Measurements from ENCODE around the gene L2HGDH.

Gene L2HGDH

DNA sequence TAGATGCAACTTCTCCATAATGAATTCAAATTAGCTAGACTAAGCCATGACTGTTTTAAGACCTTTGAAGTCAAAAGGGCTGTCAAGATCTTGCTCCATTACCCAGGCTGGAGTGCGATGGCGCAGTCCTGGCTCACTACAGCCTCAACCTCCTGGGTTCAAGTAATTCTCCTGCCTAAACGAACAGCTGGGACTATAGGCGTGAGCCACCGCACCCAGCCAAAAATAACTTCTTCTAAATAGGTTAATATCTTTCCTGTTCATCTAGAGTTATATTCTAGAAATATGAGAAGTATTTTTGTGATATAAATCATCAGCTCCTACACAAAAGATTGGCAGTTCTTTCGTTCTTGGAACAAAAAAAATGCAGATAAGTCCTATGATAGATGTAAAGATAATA lies 41.1 kb downstream of the L2HGDH start:
- no peaks in the 10 kb centered on the region for H3K9me2 ChIP-seq (ENCODE audit: low read depth, low read length)
- H3K4me1 ChIP-seq (ENCODE audit: insufficient read depth, low read length, severe bottlenecking) = no peaks in the 10 kb centered on the region
- H3F3A ChIP-seq (ENCODE audit: insufficient read depth, low read length) = no peaks in the 10 kb centered on the region
- TF ChIP-seq EZH2 (IDR thresholded peaks at IDR 0.05; ENCODE audit: borderline replicate concordance, low read length) = no peak
- TF ChIP-seq, protein P1, sequence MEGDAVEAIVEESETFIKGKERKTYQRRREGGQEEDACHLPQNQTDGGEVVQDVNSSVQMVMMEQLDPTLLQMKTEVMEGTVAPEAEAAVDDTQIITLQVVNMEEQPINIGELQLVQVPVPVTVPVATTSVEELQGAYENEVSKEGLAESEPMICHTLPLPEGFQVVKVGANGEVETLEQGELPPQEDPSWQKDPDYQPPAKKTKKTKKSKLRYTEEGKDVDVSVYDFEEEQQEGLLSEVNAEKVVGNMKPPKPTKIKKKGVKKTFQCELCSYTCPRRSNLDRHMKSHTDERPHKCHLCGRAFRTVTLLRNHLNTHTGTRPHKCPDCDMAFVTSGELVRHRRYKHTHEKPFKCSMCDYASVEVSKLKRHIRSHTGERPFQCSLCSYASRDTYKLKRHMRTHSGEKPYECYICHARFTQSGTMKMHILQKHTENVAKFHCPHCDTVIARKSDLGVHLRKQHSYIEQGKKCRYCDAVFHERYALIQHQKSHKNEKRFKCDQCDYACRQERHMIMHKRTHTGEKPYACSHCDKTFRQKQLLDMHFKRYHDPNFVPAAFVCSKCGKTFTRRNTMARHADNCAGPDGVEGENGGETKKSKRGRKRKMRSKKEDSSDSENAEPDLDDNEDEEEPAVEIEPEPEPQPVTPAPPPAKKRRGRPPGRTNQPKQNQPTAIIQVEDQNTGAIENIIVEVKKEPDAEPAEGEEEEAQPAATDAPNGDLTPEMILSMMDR (IDR thresholded peaks at IDR 0.05; ENCODE audit: low read length) = no peak
- no peaks in the 10 kb centered on the region for H3K79me2 ChIP-seq (ENCODE audit: insufficient read depth, low read length)
- H3K27ac ChIP-seq (ENCODE audit: low read depth, low read length, poor library complexity, severe bottlenecking) = no peak overlapping the region
- no peak overlapping the region for H2AFZ ChIP-seq (ENCODE audit: low read length)
- peaks cover 9% of the 10 kb centered on the region; the same call in 1 of the 2 replicates for H3K36me3 ChIP-seq (ENCODE audit: insufficient read depth, low read length)
- H3K9me3 ChIP-seq (ENCODE audit: low read length) = no peaks in the 10 kb centered on the region
- no peaks in the 10 kb centered on the region for H4K20me1 ChIP-seq (ENCODE audit: insufficient read depth, low read length)
- H3K4me3 ChIP-seq (ENCODE audit: low read depth, low read length, poor library complexity, severe bottlenecking) = no peak overlapping the region
- H3K4me2 ChIP-seq (ENCODE audit: low read length) = no peak overlapping the region
- H3K9ac ChIP-seq (ENCODE audit: low read length) = no peak overlapping the region
- no peaks in the 10 kb centered on the region for H3K27me3 ChIP-seq (ENCODE audit: insufficient read depth, low read length)

DNA sequence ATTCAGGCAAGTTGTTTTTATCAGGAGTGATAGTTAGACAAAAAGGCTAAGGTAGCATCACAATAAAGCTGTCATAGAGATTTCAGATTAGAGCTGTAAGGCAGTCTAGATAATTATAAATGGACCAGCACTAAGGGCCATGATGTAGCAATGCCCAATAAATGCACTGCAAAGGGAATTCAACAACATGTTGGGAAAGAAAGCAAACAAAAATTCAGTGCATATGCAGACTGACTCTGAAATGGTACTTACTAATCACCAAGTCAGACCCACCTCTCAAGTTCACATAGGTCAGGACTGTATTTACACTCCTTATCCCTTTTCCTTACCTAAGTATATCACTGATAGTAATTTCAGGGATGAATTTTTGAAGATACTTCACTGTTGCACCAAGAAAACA lies 47.0 kb downstream of the L2HGDH start:
- H3K36me3 ChIP-seq (ENCODE audit: insufficient read depth, low read length) = peaks cover 4% of the 10 kb centered on the region; the same call in 1 of the 2 replicates
- no peaks in the 10 kb centered on the region for H3K27me3 ChIP-seq (ENCODE audit: insufficient read depth, low read length)
- no peaks in the 10 kb centered on the region for H4K20me1 ChIP-seq (ENCODE audit: insufficient read depth, low read length)
- no peak overlapping the region for H3K27ac ChIP-seq (ENCODE audit: low read depth, low read length, poor library complexity, severe bottlenecking)
- H3K9ac ChIP-seq (ENCODE audit: low read length) = no peak overlapping the region
- no peaks in the 10 kb centered on the region for H3F3A ChIP-seq (ENCODE audit: insufficient read depth, low read length)
- no peaks in the 10 kb centered on the region for H3K79me2 ChIP-seq (ENCODE audit: insufficient read depth, low read length)
- H3K4me3 ChIP-seq (ENCODE audit: low read depth, low read length, poor library complexity, severe bottlenecking) = no peak overlapping the region
- TF ChIP-seq, protein P1 (IDR thresholded peaks at IDR 0.05; ENCODE audit: low read length) = no peak
- no peak for TF ChIP-seq EZH2 (IDR thresholded peaks at IDR 0.05; ENCODE audit: borderline replicate concordance, low read length)
- no peak overlapping the region for H2AFZ ChIP-seq (ENCODE audit: low read length)
- H3K4me2 ChIP-seq (ENCODE audit: low read length) = no peak overlapping the region
- no peaks in the 10 kb centered on the region for H3K9me2 ChIP-seq (ENCODE audit: low read depth, low read length)
- no peaks in the 10 kb centered on the region for H3K9me3 ChIP-seq (ENCODE audit: low read length)
- H3K4me1 ChIP-seq (ENCODE audit: insufficient read depth, low read length, severe bottlenecking) = no peaks in the 10 kb centered on the region

DNA sequence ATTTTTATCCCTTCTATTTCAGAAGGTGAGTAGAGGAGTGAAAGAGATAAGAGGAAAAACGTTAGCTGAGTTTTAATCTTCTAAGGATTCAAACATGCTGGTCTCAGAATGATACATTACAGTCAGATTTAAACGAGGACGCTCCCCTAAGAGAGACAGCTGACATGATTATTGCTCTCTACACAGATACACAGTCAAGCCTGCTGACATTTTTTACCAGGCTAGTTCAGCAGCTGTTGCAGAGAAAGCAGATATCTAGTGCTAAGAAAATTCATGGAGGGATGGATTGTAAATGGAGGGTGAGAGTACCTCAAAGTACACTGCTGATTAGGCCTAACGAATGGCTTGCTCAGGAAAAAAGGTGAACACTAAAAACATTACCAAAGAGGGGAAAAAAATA lies 48.7 kb downstream of the L2HGDH start:
- no peak overlapping the region for H2AFZ ChIP-seq (ENCODE audit: low read length)
- no peaks in the 10 kb centered on the region for H3K27me3 ChIP-seq (ENCODE audit: insufficient read depth, low read length)
- no peaks in the 10 kb centered on the region for H4K20me1 ChIP-seq (ENCODE audit: insufficient read depth, low read length)
- TF ChIP-seq, protein P1 (IDR thresholded peaks at IDR 0.05; ENCODE audit: low read length) = no peak
- no peak for TF ChIP-seq EZH2 (IDR thresholded peaks at IDR 0.05; ENCODE audit: borderline replicate concordance, low read length)
- H3K4me3 ChIP-seq (ENCODE audit: low read depth, low read length, poor library complexity, severe bottlenecking) = no peak overlapping the region
- H3K9me3 ChIP-seq (ENCODE audit: low read length) = no peaks in the 10 kb centered on the region
- H3K27ac ChIP-seq (ENCODE audit: low read depth, low read length, poor library complexity, severe bottlenecking) = no peak overlapping the region
- H3K9ac ChIP-seq (ENCODE audit: low read length) = no peak overlapping the region
- H3K4me2 ChIP-seq (ENCODE audit: low read length) = no peak overlapping the region
- no peaks in the 10 kb centered on the region for H3F3A ChIP-seq (ENCODE audit: insufficient read depth, low read length)
- no peaks in the 10 kb centered on the region for H3K9me2 ChIP-seq (ENCODE audit: low read depth, low read length)
- no peaks in the 10 kb centered on the region for H3K4me1 ChIP-seq (ENCODE audit: insufficient read depth, low read length, severe bottlenecking)
- H3K79me2 ChIP-seq (ENCODE audit: insufficient read depth, low read length) = no peaks in the 10 kb centered on the region
- H3K36me3 ChIP-seq (ENCODE audit: insufficient read depth, low read length) = peaks cover 4% of the 10 kb centered on the region; the same call in 1 of the 2 replicates

Data from OCI-LY1 (cell line).